Cerebellar nuclear complex (tissue), 1 donor: ENCODE data around the gene POLRMT.
A peak's percentile ranks its signal among the peaks of the same experiment; 100 is the strongest.
"Not testable (repeated sequence)": the region's sequence is repeated elsewhere in the genome, so short reads cannot be mapped to it uniquely, and the experiment has no call there.

ENCODE experiments used
- DNase-seq, 2 experiments: peaks; one replicate each; lab custom pipeline; 2025; lab: John Stamatoyannopoulos, UW

Gene POLRMT

GRCh38 chr19:647566-648284 lies 14.4 kb upstream of the POLRMT start:
- no peak for DNase-seq

GRCh38 chr19:646779-647565 lies 13.6 kb upstream of the POLRMT start:
- no peak for DNase-seq

- no peak for DNase-seq
Observed at GRCh38 chr19:645912-646778, 12.8 kb upstream of the POLRMT start.

- no peak for DNase-seq
Observed at GRCh38 chr19:644789-645188, 11.5 kb upstream of the POLRMT start.

- DNase-seq: no peak
Observed at GRCh38 chr19:644363-644762, 11.0 kb upstream of the POLRMT start.

GRCh38 chr19:643736-644135 lies 10.4 kb upstream of the POLRMT start:
- DNase-seq: no peak

- DNase-seq: no peak
Observed at GRCh38 chr19:642767-643727, 9.7 kb upstream of the POLRMT start.

- no peak for DNase-seq
Observed at GRCh38 chr19:641702-642101, 8.4 kb upstream of the POLRMT start.

- no peak for DNase-seq
Observed at GRCh38 chr19:640606-641189, 7.4 kb upstream of the POLRMT start.

- no peak for DNase-seq
Observed at GRCh38 chr19:640161-640558, 6.8 kb upstream of the POLRMT start.

- DNase-seq: peak in 1 of 2 experiments; percentile 70
Observed at GRCh38 chr19:639253-640160, 6.2 kb upstream of the POLRMT start, which contains the start of gene FGF22. Gene FGF22, plus strand, starts transcription at chr19:639879. Its CDS starts 47 bp downstream, at chr19:639926.

- DNase-seq: no peak
Observed at GRCh38 chr19:638906-639252, 5.5 kb upstream of the POLRMT start.

GRCh38 chr19:634975-635652 lies 1.8 kb upstream of the POLRMT start:
- no peak for DNase-seq

- DNase-seq: no peak
Observed at GRCh38 chr19:633786-634639, 676 bp upstream of the POLRMT start.

GRCh38 chr19:632579-633067 lies 714 bp downstream of the POLRMT start:
- DNase-seq: no peak

GRCh38 chr19:629961-630714 lies 3.2 kb downstream of the POLRMT start:
- DNase-seq: no peak

GRCh38 chr19:629515-629914 lies 3.8 kb downstream of the POLRMT start:
- not testable (repeated sequence) for DNase-seq
